ENCODE data around the gene RAB15.

Gene RAB15

DNA sequence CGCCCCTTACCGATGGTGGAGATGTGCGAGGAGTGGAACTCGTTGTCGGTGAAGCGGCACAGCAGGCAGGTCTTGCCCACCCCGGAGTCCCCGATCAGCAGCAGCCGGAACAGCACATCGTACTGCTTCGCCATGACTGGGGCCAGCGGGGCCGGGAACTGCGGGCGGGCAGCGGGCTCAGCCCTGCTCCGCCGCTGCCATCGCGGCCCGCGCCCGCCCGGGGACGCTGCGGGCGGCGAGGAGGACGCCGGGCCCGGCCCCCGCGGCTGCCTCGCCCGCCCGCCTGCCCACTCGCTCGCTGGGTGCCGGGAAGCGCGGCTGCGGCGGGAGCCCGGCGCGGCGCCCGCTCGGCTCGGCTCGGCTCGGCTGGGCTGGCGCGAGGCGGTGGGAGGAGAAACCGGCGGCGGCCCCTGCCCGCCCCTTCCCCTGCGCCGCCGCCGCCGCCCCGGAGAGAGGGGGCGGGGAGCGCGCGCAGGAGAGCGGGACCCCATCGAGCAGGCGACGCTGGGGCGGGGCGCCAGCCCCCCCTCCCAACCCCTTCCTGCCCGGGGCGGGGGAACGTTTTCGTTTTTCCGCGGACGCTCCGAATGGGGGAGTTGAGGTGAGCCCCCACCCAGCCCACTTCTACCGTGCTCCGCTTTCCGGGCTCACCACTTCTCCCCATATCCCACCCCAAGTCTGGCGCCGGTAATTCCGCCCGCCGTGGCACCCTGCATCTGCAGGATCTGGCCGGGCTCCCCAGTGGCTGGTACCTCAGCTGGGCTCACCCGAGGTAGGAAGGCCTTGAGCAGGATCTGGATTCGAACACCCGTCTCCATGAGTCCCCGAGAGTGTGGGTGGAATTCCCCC, at the start of gene RAB15:
Gene RAB15, minus strand, starts transcription at position 394 of the 849 bp plus-strand sequence. Its CDS starts 260 bp downstream, at position 134.
- no peak for DNase-seq (ENCODE audit: low spot score)

DNA sequence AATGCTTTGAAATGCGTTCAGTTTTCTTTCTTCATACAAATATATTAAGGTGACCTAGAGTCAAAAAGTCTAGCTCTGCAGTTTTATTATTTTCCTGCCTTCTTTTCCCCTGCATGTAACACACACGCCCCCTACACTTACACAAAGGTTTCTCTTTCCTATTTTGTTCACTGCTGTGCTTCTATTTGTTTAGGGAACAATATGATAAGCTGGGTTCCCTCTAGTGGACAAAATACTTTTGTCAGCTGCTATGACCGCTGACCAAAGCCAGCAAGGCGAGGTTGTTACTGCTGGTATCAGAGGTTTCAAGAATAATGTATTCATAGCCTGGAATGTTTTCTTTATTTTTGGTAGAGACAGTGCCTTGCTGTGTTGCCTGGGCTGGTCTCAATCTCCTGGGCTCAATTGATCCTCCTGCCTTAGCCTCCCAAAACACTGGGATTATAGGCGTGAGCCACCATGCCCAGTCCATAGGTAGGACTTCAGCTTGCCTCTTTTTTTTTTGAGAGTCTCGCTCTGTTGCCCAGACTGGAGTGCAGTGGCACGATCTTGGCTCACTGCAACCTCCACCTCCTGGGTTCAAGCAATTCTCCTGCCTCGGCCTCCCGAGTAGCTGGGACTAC, 47.9 kb upstream of the RAB15 start:
- DNase-seq (ENCODE audit: low spot score): peak; percentile 75

DNA sequence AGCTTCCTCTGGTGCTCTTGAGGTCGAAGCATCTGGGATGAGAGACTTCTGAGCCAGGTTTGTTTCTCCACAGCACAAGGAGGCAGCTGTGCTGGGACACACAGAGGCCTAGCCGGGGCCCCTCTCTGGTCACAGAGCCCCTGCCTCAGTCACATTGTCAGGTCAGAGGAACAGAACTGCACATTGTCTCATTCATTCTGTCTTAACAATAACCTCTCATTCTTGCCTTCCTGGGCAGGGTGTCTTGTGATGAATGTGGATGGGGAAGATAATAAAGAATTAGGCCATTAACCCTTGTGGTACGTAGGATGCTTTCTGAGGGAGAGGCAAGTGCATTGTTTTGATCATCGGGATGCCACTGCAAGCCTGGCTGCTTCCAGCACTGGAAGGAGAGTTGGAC, 44.3 kb upstream of the RAB15 start:
- DNase-seq (ENCODE audit: low spot score): no peak

DNA sequence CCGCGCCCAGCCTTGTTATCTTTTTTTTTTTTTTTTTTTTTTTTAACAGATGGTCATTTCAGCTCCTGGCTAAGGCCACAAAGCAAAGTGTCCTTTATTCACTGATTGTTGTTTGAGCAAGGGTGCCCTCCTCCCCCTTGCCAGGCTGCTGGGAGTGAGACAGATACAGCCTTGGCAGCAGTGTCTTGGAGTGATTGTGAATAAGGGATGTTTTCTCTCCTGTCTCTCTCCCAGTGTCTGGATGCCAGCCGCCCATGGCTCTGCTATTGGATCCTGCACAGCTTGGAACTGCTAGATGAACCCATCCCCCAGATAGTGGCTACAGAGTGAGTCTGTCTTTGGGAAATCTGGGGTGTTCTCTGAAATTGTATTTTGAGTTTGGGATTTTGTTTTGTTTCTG, 43.3 kb upstream of the RAB15 start:
- no peak for DNase-seq (ENCODE audit: low spot score)

DNA sequence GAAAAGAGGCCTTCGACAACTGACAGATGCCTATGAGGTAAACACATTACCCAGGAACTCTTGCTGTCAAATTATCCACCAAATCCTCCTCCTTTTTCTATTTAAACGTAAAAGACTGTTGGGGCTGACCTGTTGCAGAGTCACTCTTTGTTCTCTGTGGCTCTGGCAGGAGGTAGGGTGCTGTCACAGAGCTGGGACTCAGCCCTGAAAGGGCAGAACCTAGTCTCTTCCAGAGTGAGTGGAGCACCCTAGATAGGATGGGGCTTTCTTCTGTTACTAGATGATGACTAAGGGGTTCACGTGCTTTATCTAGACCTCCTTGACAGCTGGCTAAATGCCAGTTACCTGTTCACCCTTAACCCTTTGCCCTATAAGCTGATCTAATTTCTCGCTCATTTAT, 40.2 kb upstream of the RAB15 start:
- no peak for DNase-seq (ENCODE audit: low spot score)

DNA sequence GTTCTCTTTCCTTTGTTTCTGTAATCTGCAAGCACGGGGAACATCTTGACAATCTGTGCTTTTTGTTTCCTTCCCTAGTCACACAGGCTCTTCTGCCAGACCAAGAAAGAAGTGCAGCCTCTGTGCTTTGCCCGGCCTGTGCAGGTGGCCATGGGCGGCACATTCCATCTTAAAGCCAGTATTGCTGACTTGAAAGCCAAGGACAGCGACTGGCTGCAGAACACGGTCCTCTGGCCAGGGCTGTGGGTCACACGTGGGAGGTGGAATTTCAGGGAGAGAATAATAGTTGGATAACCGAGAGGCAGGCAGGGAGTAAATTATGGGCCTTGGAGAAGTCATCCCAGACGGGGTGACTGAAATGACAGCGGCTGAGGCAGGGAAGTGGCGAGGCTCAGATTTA, 39.4 kb upstream of the RAB15 start:
- DNase-seq (ENCODE audit: low spot score): no peak

DNA sequence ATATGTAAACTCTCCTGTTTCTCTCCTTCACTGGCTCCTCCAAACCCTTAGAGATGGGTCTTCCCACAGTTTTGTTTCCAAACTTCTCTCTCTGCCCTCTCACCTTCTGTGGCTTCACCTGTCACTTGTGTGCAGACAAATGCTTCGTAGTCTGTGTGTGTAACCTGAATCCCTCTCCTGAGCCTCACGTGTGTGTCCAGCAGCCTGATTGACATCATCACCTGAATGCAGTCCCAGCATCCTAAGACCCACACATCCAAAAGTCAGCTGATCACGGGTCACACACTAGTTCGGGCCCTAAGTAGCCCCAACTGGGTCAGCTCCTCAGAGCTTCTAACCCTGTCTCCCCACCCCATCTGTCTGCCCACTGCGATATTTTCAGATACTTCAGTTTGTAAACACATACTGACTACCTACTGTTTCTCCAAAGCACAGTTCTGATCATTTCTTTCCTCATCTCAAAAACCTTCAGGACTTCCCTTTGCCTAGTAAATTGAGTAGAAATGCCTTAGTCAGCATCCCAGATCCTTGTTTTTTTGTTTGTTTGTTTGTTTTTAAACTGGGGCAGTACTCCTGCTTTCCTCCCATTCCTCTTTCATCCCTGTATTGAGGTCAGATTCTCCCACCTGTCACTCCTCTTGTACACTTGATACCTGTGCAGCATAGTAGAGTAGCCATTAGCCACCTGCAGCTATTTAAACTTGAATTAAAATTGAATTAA, 38.2 kb upstream of the RAB15 start:
- DNase-seq (ENCODE audit: low spot score): no peak

DNA sequence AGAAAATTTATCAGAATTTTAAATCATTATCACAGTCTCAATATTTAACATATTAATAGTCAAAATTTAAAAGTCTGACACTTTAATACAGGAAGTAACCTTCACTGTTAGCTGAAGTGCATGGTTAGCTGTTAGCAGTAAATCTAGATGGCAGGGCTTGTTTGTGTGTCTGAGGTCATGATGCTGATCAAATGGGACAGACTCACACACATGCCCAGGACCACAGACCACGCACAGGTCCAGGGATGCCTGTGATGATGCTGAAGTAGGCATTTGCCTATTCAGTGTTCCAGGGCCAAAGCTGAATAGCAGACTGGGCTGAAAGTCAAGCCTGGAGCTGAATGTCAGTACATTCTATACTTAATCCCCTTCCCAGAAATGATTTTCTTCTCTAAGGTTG, 35.1 kb upstream of the RAB15 start:
- DNase-seq (ENCODE audit: low spot score): no peak

DNA sequence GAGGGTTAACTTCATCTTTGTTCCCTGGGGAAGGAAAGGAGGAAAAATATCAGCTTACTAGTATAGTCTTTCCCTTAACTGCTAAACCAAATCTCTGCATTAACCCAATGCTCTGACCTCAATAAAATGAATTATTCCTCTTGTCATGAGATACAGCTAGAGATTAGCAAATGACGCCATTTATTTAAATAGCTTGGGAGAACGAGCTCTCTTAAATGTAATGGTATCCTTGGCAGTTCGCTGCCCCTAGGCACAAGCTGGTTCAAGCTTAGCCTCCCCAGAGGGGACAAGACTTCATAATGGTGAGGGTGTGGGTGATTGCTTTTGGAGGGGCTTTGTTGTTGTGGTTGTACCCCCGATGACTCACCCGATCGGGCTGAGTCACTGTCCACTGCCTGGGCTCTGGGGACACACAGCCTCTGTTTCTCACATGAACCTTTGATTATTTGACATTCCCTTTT, 34.2 kb upstream of the RAB15 start:
- DNase-seq (ENCODE audit: low spot score): no peak

DNA sequence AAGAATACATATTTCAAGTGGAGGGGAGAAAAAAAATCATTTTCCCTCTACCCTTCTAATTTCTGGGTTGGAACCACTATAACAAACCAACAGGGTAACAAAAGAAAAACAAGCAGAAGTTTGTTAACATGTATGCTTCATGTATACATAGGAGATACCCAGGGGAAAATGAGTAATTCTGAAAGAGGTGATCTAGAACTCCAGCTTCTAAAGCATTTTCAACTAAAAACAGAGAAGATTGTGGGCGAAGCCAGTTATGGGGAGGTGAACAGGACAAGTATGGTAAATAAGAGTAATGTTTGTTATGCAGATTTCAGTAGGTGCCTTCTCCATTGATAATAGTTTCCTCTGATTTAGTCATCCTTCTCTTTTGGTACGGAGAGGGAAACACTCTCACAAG, 31.3 kb upstream of the RAB15 start:
- no peak for DNase-seq (ENCODE audit: low spot score)

DNA sequence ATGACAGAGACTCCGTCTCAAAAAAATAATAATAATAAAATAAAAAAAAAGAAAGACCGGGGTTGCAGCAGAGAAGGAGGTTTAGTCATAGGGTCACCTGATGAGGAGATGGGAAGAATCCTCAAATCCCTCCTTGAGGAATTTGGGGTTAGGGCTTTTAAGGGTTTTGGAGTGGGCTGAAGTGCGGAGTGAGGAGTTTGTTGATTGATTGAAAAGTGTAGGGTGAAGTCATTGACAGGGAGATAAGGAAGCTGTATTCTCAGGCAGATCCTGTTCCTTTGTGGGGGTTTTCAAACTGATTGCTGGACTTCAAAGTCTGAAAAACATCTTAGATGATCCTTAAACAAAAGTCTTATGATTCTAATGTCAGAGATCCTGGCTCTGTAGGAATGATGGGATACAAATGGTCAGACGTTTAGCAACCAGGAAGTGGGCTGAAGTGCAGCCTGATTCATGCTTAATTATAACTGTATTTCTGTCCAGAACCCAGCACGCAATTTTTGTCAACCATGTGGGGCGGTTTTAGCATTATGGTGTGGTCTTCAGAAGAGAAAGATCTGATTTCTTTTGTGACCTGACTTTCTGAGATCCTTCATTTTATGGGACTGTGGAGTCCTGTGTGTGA, 30.6 kb upstream of the RAB15 start:
- DNase-seq (ENCODE audit: low spot score): no peak

DNA sequence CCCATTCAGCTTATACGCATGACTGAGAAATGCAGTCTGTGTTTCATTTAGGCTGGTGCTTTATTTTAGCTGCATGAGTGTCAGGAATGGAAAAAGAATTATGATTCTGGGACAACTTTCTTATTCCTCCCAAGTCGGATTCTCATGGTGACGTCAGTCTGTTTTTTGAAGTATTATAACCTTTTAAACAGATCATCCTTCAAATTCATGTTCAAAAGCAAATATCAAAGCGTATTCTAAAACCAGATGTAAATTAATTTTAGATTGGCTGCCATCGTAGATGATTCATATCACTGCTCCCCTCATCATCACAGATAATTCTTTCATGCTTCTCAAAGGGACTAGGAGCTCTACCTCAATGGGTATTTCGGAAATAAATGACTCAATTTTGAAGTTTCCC, 29.6 kb upstream of the RAB15 start:
- DNase-seq (ENCODE audit: low spot score): no peak

DNA sequence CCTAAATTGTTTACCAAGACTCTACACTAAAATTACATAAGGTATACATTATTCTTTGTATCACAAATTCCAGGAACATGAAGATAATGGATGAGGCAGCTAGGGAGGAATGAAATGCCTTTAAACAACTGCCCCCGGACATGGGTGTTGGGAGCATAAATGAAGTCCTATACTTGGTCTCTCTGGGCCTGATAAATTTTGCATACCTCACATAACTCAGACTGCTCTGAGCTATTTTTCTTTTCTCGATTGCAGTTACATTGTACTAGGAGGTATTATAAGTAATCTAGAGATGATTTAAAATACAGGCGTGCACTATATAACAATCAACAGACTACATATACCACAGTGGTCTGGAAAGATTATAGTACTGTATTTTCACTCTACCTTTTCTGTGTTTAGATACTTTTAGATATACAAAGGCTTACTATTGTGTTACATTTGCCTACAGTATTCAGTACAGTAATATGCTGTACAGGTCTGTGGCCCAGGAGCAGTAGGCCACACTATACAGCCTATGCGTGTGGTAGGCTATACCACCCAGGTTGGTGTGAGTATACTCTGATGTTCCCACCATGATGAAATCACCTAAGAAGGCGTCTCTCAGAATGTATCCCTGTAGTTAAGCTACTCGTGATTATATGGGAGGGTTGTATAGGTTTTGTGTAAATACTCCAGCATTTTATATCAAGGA, 28.9 kb upstream of the RAB15 start:
- DNase-seq (ENCODE audit: low spot score): no peak

DNA sequence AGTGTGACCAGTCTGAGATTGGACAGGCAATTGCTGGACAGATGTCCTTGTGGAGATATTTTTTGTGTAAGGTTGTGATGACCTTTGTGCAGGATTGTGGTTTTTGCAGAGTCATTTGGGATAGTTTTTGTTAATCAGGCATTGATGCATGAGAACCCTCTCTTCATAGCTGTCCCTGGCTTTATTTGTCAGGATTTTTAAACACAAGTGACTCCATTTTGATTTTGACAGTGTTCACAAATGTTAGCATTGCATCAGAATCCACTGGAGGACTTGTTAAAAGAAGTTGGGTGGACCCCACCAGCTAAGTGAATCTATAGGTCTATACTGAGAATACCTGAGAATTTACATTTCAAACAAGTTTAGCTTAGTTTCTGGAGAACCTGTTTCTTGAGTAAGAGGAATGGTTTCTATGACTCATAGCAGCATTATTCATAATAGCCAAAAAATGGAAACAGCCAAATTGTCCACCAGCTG, 26.4 kb upstream of the RAB15 start:
- DNase-seq (ENCODE audit: low spot score): no peak

DNA sequence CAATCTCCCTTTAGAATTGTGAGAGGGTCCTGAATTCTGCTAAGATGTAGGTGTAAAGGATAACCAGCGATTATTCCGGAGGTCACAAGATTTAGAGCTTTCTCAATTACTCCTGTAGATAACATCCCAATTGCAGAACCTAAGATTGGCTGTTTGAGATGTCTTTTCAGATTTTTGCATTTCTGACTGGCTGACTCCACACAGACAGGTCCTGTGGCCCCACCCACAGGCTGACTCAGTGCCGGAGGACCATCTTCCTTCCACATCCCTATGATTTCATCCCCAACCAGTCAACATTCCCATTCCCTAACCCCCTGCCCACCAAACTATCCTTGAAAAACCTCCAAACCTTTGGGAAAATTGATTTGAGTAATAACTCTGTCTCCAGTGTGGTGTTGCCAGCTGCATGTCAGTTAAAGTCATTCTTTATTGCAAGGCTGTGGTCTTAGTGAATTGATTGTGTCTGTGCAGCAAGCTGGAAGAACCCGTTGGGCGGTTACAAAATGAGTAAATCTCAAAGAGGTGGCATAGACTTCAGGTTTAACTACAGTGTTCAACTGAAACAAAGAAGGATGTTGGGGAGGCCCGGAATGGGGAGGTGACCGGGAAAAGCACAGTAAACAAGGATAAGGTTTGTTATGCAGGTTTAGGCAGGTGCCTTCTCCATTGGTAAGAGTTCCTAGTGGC, 25.1 kb upstream of the RAB15 start:
- DNase-seq (ENCODE audit: low spot score): no peak

DNA sequence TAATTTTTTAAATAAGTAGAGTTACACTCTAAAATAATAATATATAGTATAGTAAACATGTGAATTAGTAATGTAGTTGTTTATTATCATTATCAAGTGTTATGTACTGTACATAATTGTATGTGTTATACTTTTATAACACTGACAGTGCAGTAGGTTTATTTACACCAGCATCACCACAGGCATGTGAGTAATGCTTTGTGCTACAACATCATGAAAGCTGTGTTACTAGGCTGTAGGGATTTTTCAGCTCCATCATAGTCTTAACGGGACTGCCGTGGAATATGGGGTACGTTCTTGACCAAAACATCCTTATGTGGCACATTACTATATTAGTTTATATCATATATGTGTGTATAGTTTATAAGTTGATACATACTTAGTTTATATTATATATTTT, 23.2 kb upstream of the RAB15 start:
- no peak for DNase-seq (ENCODE audit: low spot score)

DNA sequence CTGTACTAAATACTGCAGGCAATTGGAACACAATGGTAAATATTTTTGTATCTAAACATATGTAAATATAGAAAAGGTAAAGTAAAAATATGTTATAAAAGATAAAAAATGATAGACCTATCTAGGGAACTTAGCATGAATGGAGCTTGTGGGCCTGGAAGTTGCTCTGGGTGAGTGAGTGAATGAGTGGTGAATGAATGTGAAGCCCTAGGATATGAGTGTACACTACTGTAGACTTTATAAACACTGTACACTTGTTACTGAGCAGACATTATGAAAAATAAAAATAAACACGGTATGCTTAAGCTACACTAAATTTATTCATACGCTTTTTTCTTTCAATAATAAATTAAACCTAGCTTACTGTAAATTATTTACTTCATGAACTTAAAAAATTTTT, 22.4 kb upstream of the RAB15 start:
- DNase-seq (ENCODE audit: low spot score): no peak

DNA sequence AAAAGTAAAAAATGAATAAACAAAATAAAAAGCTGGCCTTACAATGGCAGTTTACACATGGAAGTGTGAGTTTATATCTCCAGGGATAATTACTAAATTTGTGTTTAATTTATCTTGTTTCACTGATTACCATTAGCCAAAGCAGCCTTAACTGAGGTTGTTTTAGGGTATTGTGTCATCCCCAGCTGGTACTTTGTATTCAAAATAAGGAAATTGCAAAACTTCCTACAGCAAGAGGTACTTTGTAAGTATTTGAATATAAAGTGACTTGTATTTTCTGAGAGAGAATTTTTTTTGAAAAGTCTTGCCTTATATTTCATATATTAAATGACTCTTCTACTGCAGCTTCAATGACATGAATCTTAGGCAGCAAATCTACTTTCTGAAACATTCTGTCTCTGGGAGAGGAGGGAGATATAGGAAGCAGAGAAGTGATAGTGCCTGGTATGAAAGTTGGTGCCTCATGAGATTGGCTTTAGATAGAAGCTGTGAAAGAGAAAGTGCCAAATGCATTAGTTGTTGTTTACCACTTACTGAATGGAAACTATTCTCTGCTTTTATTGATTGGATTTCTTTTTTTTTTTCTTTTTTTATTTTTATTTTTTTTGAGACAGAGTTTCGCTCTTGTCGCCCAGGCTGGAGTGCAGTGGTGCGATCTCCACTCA, 21.3 kb upstream of the RAB15 start:
- DNase-seq (ENCODE audit: low spot score): no peak

DNA sequence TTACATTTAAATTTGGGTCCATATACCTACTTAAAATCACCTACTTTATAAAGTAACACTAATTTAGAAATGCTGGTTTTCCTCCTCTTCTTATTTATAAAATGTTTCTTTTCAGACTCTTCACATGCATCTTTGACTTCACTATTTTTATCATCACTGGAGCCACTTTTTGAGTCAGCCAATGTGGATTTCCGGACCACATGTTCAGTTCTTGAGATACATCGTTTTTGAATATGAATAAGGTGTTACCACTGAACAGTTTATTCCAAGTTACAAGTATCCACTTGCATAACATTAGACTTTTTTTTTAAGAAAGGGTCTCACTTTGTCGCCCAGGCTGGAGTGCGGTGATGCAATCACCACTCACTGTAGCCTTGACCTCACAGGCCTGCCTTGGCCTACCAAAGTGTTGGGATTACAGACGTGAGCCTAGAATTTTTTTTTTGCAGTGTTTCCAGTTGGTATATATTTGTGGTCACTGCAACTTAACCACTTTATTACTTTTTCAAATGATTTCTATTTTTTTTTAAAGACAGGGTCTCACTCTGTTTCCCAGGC, 20.3 kb upstream of the RAB15 start:
- DNase-seq (ENCODE audit: low spot score): no peak

DNA sequence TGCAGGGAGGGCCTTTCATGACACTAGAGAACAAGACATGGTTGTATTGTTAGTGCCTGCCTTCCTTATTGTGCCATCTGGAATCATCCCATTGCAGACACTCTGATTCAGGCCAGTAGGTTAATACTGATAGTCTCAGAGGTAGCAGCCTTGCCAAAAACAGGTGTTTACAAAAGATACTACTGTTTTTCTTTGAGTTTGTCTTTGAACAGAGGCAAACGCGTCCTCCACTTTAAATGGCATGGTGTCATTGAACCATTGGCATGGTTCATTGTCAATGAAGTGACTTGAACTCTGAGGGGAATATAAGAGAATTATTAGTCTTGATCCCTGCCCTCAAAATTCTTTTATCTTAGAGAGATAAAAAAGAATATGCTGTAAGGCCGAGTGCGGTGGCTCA, 18.8 kb upstream of the RAB15 start:
- DNase-seq (ENCODE audit: low spot score): no peak

Measured in kidney capillary endothelial cell (primary cell).